ENCODE results near the gene RASEF. TPM values are rescaled to one million over a fixed set of nuclear protein-coding genes. Genes with fewer than 3 reads are reported as not detected.
"Not testable (repeated sequence)": the region's sequence is repeated elsewhere in the genome, so short reads cannot be mapped to it uniquely, and the experiment has no call there.

Gene RASEF
- polyA plus RNA-seq (2012; ENCODE audit: missing spikeins): not detected

DNA sequence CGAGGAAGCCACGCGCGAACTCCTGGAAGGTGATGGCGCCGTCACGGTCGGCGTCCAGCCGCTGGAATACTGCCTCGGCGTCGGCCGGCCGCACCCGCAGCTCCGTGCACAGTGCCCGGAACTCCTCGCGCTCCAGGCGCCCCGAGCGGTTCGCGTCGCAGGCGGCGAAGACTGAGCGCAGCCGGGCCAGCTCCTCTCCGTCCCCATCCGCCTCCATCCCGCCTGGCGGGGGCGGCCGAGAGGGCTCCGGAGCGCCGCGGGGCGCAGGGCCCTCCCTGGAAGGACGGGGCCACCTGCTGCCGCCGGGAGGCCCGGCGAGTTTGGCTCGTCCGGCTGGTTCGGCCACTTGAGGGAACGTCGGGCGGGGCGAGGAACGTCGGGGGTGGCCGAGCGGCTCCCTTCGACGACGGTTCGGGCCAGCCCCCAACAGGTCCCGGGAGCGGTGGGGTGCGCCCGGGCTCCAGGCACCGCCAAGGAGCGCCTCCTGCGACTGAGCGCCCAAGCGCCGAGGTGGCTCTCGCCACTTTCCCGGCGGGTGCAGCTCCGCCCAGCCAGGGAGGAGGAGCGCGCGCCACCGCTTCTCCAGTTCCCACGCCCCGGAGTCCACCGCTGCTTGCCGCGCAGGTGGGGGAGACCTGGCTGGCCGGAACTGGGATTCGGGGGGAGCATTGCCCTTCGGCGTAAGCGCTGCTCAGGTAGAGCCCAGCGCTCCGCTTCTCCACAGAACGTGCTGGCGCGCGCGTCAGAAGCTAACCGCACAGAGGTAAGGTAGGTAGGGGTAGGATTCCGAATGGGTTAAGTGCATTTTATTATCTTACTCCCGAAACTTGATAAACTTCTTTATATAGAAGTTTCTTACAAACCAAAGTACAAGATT is at the start of gene RASEF:
Gene RASEF (minus strand): TSS at position 492 of the 877 bp plus-strand sequence. CDS start 275 bp downstream, at position 217.
- TF ChIP-seq POLR2A (IDR thresholded peaks at IDR 0.05; ENCODE audit: low read depth, low read length) (no peak), POLR2AphosphoS5 (IDR thresholded peaks at IDR 0.05; ENCODE audit: low read depth, low read length) (no peak), TAF1 (IDR thresholded peaks at IDR 0.05; ENCODE audit: borderline replicate concordance, low read depth, low read length) (no peak)
- FAIRE-seq (no peak), DNase-seq (ENCODE audit: insufficient read length) (no peak)

GRCh38 chr9:83111169-83111568 is 48.2 kb upstream of the RASEF start:
- no peak for TF ChIP-seq TAF1 (IDR thresholded peaks at IDR 0.05; ENCODE audit: borderline replicate concordance, low read depth, low read length)
- no peak for TF ChIP-seq POLR2A (IDR thresholded peaks at IDR 0.05; ENCODE audit: low read depth, low read length)
- TF ChIP-seq POLR2AphosphoS5 (IDR thresholded peaks at IDR 0.05; ENCODE audit: low read depth, low read length): no peak
- FAIRE-seq (no peak), DNase-seq (ENCODE audit: insufficient read length) (no peak)

GRCh38 chr9:83109296-83109695 is 46.4 kb upstream of the RASEF start:
- FAIRE-seq: no peak
- TF ChIP-seq POLR2AphosphoS5 (IDR thresholded peaks at IDR 0.05; ENCODE audit: low read depth, low read length) (no peak), TAF1 (IDR thresholded peaks at IDR 0.05; ENCODE audit: borderline replicate concordance, low read depth, low read length) (no peak), POLR2A (IDR thresholded peaks at IDR 0.05; ENCODE audit: low read depth, low read length) (no peak)
- no peak for DNase-seq (ENCODE audit: insufficient read length)

DNA sequence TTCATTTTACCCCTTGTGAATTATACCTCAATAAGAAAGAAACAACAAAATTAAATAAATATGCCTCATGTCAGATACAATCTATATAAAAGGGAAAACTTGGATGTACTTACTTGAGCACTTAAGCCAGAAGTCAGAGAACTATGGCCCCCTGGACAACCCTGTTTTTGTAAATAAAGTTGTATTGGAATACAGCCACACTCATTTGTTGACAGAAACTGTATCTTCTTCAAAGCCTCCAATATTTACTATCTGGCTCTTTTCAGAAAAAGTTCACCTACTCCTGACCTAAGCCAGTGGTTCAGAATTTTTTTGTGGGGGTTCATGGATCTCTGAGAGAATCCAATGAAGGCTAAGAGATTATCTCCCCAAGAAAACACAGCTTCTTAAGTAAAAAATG is 45.3 kb upstream of the RASEF start:
- no peak for TF ChIP-seq TAF1 (IDR thresholded peaks at IDR 0.05; ENCODE audit: borderline replicate concordance, low read depth, low read length)
- no peak for TF ChIP-seq POLR2AphosphoS5 (IDR thresholded peaks at IDR 0.05; ENCODE audit: low read depth, low read length)
- no peak for TF ChIP-seq POLR2A (IDR thresholded peaks at IDR 0.05; ENCODE audit: low read depth, low read length)
- FAIRE-seq (no peak), DNase-seq (ENCODE audit: insufficient read length) (no peak)

DNA sequence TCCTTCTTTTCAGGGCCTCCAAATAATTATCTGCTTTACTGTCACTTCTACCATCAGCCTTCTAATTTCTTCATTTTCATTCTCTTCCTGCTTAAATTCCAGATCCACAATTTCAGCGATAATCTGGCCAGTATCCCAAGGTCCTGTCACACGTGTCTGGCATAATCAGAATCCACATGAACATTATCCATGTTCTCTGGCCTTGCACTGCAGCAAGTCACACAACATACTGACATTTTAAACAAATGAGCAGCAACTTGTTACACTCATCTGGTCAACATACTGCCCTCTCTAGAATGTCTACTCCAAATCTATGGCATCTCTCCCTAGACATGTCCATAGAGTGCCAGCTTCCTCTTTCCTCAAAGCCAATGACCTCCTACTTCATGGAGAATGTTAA is 43.8 kb upstream of the RASEF start:
- TF ChIP-seq TAF1 (IDR thresholded peaks at IDR 0.05; ENCODE audit: borderline replicate concordance, low read depth, low read length) (no peak), POLR2A (IDR thresholded peaks at IDR 0.05; ENCODE audit: low read depth, low read length) (no peak), POLR2AphosphoS5 (IDR thresholded peaks at IDR 0.05; ENCODE audit: low read depth, low read length) (no peak)
- FAIRE-seq (no peak), DNase-seq (ENCODE audit: insufficient read length) (no peak)

DNA sequence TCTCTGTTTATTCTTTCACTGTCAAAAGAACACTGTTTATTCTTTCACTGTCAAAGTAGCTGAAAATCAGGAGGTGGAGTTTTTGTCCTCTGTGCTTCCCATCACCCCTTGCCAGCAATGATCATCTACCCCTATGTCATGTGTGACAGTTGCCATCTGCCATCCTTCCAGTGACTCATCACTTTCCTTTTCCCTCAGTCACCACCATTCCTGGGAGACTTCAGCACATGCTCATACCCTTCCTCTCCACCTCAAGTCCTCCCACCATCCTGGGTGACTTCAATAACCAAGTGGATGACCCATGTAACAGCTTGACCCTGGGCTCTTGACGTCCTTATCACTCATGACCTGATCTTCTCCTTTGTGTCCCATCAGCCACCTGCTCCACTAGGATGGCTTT is 43.3 kb upstream of the RASEF start:
- no peak for DNase-seq (ENCODE audit: insufficient read length)
- no peak for FAIRE-seq
- TF ChIP-seq POLR2AphosphoS5 (IDR thresholded peaks at IDR 0.05; ENCODE audit: low read depth, low read length): no peak
- no peak for TF ChIP-seq TAF1 (IDR thresholded peaks at IDR 0.05; ENCODE audit: borderline replicate concordance, low read depth, low read length)
- TF ChIP-seq POLR2A (IDR thresholded peaks at IDR 0.05; ENCODE audit: low read depth, low read length): no peak

DNA sequence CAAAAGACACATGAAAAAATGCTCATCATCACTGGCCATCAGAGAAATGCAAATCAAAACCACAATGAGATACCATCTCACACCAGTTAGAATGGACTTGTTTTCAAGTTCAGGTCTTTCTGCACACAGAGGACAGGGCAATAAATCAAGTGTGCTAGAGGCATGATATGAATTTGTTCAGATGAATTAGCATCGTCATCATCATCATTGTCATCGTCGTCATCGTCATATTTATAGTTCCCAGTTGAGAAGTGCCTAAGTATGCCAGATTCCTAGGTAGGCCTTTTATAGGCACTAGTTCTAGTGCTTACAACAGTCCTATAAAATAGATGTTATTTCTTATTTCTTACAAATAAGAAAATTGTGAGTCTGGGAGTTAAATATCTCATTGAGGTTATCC is 34.7 kb upstream of the RASEF start:
- FAIRE-seq (no peak), DNase-seq (ENCODE audit: insufficient read length) (no peak)
- TF ChIP-seq POLR2AphosphoS5 (IDR thresholded peaks at IDR 0.05; ENCODE audit: low read depth, low read length) (no peak), POLR2A (IDR thresholded peaks at IDR 0.05; ENCODE audit: low read depth, low read length) (no peak), TAF1 (IDR thresholded peaks at IDR 0.05; ENCODE audit: borderline replicate concordance, low read depth, low read length) (no peak)

DNA sequence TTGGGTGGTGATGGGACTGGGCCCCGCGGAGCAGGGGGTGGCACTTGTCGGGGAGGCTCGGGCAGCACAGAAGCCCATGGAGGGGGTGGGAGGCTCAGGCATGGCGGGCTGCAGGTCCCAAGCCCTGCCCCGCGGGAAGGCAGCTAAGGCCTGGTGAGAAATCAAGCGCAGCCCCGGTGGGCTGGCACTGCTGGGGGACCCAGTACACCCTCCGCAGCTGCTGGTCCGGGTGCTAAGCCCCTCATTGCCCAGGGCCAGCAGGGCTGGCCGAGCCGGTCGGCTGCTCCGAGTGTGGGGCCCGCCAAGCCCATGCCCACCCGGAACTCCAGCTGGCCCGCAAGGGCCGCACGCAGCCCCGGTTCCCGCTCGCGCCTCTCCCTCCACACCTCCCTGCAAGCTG is 30.4 kb upstream of the RASEF start:
- not testable (repeated sequence) for FAIRE-seq; DNase-seq (ENCODE audit: insufficient read length)

- DNase-seq (ENCODE audit: insufficient read length): no peak
Observed at GRCh38 chr9:83081846-83082245, 18.9 kb upstream of the RASEF start.

GRCh38 chr9:83081010-83081409 is 18.1 kb upstream of the RASEF start:
- FAIRE-seq: no peak
- TF ChIP-seq POLR2AphosphoS5 (IDR thresholded peaks at IDR 0.05; ENCODE audit: low read depth, low read length): no peak
- TF ChIP-seq TAF1 (IDR thresholded peaks at IDR 0.05; ENCODE audit: borderline replicate concordance, low read depth, low read length): no peak
- no peak for TF ChIP-seq POLR2A (IDR thresholded peaks at IDR 0.05; ENCODE audit: low read depth, low read length)
- DNase-seq (ENCODE audit: insufficient read length): no peak

More at GRCh38 chr9:83081846-83082245, 18.9 kb upstream of the RASEF start:
- no peak for FAIRE-seq
- TF ChIP-seq POLR2A (IDR thresholded peaks at IDR 0.05; ENCODE audit: low read depth, low read length) (no peak), POLR2AphosphoS5 (IDR thresholded peaks at IDR 0.05; ENCODE audit: low read depth, low read length) (no peak)

- FAIRE-seq; DNase-seq (ENCODE audit: insufficient read length): not testable (repeated sequence)
Observed at GRCh38 chr9:83075932-83076331, 13.0 kb upstream of the RASEF start.

DNA sequence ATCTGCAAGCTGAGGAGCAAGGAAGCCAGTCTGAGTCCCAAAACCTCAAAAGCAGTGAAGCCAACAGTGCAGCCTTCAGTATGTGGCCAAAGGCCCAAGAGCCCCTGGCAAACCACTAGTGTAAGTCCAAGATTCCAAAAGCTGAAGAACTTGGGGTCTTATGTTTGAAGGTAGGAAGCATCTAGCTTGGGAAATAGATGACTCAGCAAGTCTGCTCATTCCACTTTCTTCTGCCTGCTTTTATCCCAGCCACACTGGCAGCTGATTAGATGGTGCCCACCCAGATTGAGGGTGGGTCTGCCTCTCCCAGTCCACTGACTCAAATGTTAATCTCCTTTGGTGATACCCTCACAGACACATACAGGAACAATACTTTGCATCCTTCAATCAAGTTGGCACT is 9.6 kb upstream of the RASEF start:
- not testable (repeated sequence) for DNase-seq (ENCODE audit: insufficient read length); FAIRE-seq

- DNase-seq (ENCODE audit: insufficient read length): no peak
- TF ChIP-seq POLR2A (IDR thresholded peaks at IDR 0.05; ENCODE audit: low read depth, low read length) (no peak), TAF1 (IDR thresholded peaks at IDR 0.05; ENCODE audit: borderline replicate concordance, low read depth, low read length) (no peak), POLR2AphosphoS5 (IDR thresholded peaks at IDR 0.05; ENCODE audit: low read depth, low read length) (no peak)
- no peak for FAIRE-seq
Observed at GRCh38 chr9:83071626-83072025, 8.7 kb upstream of the RASEF start.

Data from GM12892 (cell line).